D341Med (cell line): ENCODE data around the gene PLXNA4.
"Not testable (repeated sequence)": the region's sequence is repeated elsewhere in the genome, so short reads cannot be mapped to it uniquely, and the experiment has no call there.

ENCODE experiments used
- DNase-seq: peaks from one replicate; pipeline ENCODE4 v3.0.0; 2012; ENCODE audit warnings: low spot score

The PLXNA4 gene

DNA sequence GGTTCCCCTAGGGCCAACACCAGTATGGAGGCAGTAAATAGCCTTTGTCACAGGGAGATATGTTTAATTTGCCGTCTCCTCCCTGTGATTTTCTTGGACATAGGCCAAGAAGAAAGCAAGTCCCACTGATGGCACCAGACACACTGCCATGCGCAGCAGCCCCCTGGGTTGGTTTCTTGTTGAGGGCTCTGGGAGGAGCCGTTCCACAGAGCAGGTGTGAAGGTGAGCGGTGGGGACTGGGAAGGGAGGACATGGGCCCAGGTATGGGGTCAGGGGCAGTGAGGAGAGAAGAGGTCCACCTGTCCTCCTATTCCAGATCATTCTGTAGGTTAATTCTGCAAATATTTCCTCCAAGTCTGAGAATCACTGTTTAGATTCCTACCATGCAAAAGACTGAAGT is 376.1 kb downstream of the PLXNA4 start:
- no peak for DNase-seq

DNA sequence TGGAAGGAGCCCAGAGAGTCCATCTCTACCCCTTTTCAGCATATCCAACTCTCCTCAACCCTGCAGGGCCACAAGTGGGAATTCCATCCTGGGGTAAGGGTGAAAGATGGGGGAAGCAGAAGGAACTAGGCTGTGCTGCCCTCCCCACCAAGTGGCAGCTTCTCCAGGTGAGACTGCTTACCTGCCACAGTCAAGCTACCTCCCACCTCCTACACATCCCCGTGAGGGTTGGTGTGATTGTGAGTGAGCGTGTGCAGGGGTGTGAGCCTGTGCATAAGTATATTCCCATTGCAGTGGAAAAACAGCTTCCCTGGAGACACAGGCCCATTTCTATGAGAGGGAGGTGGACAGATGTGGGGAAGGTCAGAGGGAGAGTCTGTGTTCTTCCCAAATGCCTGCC is 376.6 kb downstream of the PLXNA4 start:
- DNase-seq = no peak

DNA sequence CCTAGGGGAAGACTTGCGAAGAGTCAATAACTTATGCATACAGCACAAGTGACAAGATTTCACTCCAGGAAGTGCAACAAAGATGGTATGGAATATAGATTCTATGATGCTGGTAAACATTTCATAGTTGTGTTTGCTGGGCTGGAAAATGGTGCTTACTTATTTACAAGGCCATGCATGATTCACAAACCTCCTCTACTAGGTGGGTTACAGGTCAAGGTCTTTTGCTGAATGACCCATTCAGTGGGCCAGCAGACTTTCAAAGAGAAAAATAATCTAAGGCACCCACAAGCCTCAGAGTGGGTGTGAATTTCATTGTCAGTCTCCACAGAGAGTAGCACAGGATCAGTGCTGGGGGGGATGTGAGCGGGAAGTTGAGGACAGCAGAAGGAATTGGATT is 378.5 kb downstream of the PLXNA4 start:
- no peak for DNase-seq

DNA sequence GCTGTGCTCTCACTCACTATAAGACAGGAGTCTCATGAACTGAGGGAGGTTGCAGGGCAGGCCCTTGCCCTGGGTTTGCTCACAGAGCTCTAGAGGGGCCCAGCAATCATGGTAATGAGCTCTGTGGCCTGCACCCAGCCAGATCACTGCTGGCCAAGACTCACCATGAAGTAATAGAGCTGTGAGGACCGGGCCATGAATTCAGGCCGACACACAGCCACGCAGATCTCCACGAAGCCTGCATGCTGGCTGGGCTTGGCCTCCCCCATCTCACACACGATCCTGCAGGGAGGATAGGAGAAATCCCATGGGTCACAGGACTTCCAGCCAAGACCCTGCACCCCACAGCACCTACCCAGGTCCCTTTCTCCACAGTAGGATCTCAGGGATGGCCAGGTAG is 382.4 kb downstream of the PLXNA4 start:
- no peak for DNase-seq

DNA sequence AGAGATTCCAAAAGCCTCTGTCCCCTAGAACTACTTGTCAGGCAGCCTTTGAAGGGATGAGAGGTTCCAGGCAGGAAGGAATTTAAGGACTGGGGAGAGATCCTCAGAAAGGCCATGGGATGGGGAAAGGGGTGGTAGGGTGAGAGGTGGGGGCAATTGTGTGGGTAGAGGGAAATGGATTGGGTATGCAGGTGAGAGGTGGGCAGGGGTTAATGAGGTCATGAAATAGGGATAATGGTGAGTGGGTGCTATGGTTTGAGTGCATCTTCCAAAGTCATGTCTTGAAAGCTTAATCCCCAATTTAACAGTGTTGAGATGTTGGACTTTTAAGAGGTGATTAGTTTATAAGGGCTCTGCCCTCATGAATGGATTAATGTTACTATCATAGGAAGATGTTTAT is 383.5 kb downstream of the PLXNA4 start:
- DNase-seq = no peak

DNA sequence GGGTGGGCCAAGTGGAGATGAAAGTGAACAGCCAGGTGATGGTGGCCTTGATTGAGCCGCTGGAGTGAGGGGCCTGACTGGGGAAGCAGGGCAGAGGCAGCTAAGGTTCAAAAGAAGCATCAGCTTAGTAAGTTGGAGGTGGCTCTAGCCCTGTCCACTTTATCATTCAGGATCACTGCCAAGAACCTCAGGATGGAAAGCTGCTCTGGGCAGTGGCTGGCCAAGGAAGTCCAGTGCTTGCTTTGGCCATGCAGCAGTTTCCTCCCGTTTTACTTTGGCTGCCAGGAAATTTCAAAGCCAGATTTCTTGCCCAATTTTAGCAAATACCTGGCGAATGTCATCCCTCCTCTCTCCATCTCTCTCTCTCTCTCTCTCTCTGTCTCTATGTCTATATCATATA is 384.9 kb downstream of the PLXNA4 start:
- no peak for DNase-seq

DNA sequence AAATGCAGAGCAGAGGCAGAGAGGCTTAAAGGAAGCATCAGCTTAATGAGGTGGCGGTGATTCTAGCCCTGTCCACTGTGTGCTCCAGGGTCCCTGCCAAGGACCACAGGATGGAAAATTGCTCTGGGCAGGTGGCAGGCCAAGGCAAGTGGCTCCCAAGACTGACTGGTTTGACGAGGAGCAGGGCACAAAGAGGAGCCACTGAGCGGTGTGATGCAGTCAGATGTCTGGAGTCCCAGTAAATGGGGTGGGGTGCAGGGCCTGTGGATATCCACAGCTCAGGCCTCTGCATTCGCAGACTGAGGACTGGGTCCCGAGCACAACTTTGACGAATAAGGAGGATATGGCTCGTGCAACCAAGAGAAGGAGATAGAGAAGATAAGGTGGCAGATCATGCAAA is 385.6 kb downstream of the PLXNA4 start:
- no peak for DNase-seq

DNA sequence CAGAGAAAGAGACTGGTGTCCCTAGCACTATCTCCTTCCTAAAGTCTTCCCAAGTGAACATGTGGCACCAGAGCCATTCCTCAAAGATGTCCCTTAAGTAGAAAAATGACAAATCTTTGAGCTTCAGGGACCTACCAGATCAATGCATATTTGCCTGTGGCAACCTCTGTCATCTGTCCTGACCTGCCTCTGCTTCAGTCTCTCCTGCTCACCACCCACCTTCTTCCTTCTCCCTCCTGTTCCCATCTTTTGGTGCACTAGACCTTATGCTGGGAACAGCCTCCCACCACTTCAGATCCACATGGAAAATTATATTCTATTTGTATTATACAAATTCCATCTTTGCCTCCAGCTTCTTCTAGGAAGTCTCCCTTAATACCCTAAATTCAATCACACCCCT is 386.4 kb downstream of the PLXNA4 start:
- DNase-seq = no peak

DNA sequence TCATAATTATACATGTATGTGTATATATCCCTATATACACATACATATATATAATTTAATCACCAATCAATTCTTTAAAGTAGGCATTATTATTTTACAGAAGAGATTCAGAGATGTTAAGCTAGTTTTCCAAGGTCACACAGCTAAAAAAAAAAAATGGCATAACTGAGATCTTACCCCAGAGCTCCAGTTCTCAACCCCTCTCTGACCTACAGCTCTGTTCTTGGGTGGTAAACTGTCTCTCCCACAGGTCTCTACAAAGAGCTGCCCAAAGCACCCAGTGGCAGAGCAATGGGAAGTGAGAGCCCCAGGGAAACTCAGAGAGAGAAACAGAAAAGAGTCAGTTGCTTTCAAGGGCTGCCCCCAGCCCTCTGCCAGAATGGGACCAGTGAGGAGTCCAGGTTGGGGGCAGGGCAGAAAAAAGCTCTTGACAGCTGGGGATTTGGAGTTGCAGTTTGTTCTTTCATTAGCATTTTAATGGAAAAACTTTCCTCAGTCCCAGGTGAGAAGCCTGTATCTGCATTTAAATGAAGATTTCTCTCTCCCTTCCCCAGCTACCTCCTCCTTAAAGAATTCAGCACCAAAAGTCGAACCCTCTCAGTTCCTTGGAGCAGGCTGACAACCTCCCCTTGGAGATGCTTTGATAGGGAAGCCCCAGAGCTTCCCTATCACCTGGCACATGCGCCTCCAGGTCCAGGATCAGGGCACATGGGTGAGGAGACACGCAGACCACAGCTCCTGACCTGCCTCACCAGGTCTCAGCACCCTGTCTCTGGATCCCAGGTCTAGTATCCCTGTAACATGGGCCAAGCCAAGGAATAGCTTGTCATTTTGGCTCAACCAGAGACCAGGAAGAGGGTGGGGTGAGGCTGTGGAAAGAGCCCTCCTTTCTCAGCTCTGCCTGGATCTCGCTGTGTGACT is 388.1 kb downstream of the PLXNA4 start:
- DNase-seq = no peak

DNA sequence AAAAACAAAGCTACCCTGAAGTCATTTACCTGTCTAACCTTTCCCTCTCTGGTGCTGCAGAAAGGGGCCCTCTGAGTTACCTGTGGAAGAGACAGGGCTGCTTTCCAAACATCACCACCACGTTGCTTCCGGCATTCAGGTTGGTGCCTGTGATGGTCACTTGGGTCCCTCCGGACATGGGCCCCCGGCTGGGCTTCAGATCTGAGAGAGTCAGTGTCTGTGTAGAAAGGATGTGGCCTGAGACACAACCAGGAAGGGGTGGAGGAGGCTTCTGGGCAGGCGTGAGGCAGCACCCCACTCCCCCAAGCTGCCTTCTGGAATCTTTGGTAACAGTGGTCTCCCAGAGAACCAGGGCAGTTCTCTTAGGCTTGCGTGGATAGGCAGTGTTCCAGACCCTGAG is 388.9 kb downstream of the PLXNA4 start:
- no peak for DNase-seq

DNA sequence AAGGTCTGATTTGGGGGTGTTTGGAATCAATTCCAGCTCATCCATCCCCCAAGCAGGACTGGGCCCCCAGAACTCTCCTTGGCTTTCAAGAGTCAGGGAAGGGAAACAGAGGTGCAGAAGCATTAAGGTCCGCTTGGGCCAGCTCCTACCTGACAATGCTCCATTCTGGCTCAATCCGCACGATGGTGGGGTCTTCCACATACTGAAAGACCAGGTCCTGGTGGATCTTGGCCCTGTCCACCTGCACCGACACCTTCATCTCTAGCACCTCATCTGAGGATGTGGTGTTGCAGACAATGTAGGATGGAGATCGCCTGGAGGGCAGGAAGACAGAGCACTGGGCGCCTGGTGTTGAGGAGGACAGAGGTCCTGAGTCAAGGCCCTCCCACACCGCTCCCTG is 391.1 kb downstream of the PLXNA4 start:
- no peak for DNase-seq

DNA sequence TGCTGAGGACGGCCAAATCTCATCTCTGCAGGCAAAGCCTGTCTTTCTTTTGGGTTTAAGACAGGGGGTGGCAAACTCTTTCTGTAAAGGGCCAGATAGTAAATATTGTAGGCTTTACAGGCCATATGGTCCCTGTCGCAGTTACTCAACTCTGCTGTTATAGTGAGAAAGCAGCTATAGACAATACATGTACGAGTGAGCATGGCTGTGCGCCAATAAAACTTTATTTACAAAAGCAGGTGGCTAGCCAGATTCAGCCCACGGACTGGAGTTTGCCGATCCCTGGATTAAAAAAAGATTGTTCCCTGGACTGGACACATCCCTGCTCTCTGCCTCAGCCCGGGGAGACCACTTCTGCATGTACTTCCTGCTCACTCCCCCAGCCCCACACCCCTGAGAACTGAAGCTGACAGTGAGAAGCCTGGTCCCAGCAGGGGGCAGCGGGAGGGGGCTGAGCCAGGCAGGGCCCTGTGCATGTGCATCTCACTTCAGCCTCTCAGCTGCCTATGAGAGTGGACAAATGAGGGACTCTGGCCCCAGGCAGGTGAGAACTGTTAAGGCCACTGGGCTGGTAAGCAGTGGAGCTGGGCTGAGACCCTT is 392.4 kb downstream of the PLXNA4 start:
- no peak for DNase-seq

DNA sequence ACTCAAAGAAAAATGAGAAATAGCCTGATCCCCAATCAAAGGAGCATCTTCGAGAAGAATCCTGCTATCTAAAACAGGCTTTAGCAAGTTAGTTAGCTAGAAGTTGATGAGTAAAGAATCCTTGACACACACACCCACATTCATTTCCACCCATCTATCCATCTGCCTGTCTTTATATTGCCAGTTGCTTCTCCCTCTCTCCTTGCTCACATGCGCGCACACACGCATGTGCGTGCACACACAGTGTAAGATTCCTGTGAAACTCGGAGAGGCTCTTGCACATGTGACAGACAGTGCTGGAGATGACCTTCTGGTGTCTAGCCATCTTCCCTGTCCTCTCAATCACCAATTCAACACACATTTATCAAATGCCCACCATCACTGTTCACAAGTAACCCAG is 393.3 kb downstream of the PLXNA4 start:
- no peak for DNase-seq

DNA sequence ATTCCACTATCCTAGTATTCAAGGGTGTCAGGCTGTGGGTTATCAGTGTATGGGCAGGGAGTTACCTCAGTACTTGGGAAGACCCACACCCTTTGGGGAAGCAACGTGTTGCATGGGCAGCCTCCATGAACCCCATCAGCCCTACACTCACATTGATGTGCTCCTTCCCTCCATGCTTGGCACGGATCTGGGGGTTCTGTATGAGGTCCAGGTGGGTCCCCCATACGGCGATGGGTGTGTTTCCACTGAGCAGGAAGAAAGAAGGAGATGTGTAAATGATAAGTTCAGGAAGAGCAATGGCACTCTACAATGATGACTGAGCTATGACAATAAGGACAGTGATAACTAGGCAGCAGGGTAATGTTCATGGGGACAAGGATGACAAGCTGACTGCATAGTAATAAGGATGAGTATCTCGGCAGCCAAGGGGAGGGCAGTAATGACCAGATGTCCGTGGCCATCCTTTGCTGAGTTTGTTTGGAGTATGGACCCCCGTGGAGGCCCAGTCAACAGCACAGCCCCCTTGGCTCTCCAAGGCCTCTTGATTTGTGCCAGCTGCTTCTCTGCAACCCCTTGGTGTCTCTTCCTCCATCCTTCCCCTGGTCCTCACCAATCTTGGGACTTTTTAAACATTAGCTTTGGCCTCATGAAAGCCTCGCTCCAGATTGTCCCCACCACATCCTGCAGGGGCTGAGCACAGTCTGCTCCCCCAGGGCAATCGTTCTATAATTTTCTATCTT is 394.2 kb downstream of the PLXNA4 start:
- DNase-seq = no peak

DNA sequence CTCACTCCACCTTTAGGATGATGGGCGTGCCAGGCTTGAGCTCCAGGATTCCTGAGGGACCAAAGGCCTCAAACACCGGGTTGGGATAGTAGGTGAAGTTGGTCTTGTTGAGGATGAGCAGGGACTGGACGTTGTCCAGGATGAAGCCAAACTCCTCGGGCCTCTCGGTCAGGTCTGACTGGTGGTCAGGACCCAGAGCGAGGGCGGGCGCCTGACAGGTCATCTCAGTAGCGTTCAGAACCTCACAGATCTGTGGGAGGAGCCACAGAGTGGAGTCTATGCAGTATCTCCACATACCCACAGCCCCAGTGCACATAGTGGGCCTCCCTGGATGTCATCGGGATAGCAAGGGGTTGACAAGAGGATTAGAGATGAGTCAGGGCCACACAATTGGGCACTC is 394.9 kb downstream of the PLXNA4 start:
- no peak for DNase-seq

DNA sequence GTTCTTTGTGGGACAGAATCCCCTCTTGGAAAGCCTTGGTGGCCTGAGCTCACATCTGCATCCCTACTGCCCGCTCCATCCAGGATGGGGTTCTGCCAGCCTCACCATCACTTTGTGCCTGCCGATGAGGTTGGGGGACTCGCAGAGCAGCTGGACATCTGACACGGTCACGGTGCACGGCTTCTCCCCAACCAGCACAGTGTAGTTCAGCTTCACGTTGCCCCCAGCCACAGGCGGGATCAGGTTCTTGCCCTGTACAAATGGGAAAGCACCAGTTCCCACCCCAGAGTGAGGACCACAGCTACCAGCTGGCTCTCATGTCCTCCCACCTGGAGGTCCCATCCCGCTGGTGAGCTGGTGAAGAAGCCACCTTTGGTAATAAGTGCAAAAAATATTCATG is 395.8 kb downstream of the PLXNA4 start:
- DNase-seq = no peak

DNA sequence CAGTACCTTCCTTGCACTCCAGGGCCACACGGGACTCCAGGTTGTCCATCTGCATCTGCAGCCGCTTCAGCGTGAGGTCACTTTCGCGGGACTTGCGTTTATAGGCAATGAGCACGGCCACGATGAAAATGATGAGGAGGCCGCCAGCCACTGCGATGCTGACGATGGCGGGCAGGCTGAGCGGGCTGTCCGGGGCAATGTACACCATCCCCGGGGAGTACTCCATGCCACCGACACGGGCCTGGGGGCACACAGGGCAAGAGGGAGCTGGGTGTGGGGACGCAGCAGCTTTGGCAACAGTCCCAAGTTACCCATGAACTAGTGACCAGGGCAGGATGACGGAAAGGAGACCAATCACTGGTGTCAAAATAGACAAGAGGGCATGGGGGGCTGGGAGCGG is 396.6 kb downstream of the PLXNA4 start:
- DNase-seq = no peak

DNA sequence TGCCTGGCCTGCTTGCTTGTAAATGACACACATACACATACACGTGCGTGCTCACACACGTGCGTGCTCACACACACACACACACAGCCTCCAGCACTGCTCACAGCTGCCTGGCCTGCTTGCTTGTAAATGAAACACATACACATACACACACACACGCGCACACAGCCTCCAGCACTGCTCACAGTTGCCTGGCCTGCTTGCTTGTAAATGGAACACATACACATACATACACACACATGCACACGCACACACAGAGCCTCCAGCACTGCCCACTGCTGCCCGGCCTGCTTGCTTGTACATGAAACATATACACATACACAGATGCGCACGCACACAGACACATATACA is 397.2 kb downstream of the PLXNA4 start:
- no peak for DNase-seq

DNA sequence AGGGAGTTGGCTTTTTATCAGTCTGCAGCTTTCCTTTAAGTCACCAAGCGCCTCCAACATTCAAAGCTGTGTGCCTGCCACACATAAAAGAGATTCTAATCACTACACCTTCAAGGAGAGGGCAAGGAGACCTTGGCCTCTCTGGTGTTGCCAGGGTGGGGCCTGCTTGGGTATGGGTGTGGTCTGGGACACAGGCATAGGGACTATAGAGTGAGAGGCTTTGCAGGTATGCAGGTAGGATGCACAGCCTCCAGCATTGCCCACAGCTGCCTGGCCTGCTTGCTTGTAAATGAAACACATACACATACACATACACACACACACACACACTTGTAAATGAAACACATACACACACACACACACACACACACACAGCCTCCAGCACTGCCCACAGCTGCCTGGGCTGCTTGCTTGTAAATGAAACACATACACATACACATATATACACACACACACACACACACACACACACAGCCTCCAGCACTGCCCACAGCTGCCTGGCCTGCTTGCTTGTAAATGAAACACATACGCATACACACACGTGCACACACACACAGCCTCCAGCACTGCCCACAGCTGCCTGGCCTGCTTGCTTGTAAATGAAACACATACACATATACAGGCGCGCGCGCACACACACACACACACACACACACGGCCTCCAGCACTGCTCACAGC is 397.7 kb downstream of the PLXNA4 start:
- not testable (repeated sequence) for DNase-seq

DNA sequence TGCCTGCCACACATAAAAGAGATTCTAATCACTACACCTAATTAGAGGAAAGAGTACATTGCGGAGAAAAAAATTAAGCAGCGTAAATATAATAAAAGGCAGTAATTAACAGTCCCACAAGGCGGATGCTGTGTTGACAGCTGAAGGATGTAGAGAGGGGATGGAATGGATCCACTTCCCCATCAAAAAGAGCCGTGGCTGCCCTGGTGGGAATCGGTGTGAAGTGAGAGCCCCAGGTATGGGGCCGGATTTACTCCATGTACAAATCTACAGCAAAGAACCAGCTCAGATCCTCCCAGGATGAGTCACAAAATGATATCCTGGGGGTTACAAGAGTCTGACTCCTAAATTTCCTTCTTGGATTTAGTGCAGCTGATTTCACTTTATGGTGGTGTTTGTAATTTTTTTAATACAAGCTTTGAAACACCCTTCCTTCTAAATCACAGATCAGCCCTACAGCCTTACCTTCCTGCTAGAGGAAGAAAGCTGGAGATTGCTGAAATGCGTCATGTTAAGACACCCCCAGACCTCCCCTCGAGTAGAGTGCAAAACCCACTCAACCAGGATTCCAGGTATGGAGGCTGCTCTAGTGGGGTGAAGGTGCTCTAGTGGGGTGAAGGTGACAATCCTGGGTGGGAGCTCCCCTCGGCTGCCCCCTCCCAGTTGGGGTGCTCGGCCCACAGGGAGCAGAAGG is 398.4 kb downstream of the PLXNA4 start:
- no peak for DNase-seq

DNA sequence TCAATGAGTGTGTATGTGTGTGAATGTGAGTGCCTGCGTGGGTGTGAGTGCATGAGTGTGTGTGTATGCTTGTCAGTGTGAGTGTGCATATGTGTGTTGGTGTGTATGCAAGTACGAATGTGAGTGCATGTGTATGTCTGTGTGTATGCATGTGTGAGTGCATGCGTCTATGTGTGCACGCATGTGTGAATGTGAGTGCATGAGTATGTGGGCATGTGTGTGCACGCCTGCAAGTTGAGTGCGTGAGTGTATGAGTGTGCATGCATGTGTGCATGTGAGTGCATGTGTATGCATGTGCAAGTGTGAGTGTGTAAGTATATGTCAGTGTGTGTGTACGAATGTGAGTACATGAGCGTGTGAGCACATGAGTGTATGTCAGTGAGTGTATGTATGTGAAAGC is 399.6 kb downstream of the PLXNA4 start:
- no peak for DNase-seq

DNA sequence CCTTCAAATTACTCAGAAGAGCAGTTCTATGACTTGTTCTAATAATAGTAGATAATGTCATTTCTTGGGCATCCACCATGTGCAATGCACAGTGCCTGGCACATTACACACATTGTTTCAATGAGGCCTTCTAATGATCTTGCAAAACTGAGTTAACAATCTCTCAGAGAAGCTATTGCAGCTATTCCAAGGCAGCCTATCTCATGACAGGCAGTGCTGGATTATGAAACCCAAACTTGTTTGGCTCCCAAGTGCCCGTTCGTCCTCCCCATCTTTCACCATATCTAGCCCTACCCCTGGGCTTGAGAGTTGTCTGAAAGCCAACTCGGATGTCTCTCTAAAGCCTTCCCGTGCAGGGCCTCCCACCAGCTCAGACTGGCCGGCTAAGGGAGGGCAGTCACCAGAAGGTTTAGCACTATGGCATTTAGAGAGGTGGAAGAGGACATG is 405.1 kb downstream of the PLXNA4 start:
- no peak for DNase-seq
